Colonic mucosa (tissue), 4 donors: ENCODE results near the gene PCDHGB6. TPM values are rescaled to one million over a fixed set of nuclear protein-coding genes. Genes with fewer than 3 reads are reported as not detected.

Experiments
- DNase-seq: peaks from one replicate; pipeline ENCODE4 v3.0.0-alpha.2; 2020
- H3K27ac ChIP-seq: fragments of 200-600 bp; one replicate; pipeline ENCODE4 v1.8.0; 2021
- H3K27me3 ChIP-seq: fragments of 200-600 bp; one replicate; pipeline ENCODE4 v1.8.0; 2021
- H3K36me3 ChIP-seq: fragments of 200-600 bp; one replicate; pipeline ENCODE4 v1.8.0; 2021
- H3K4me1 ChIP-seq: fragments of 200-600 bp; one replicate; pipeline ENCODE4 v1.8.0; 2021; ENCODE audit warnings: mild to moderate bottlenecking
- H3K4me3 ChIP-seq: fragments of 200-600 bp; one replicate; pipeline ENCODE4 v1.8.0; 2021
- H3K9ac ChIP-seq, 2 donors: one replicate each; pipeline ENCODE4 v1.7.0; 2013; ENCODE audit warnings: control low read depth in 2 of 2, low read depth in 2 of 2, low read length in 2 of 2
- H3K9me3 ChIP-seq: fragments of 200-600 bp; one replicate; pipeline ENCODE4 v1.8.0; 2021
- CTCF ChIP-seq: fragments of 200-600 bp; IDR thresholded peaks from one replicate; pipeline ENCODE4 v1.8.0; 2022; ENCODE audit warnings: antibody characterized with exemption, mild to moderate bottlenecking
- intact Hi-C: fragments of 100-400 bp; cut with DNase I; formaldehyde crosslinking; loops from one replicate; pipeline ENCODE4 v1.14.1; 2022
- total RNA-seq, 2 donors: library from RNA; stranded (reverse); fragmentation: NEBNext Ultra II Directional in 1 of 2; extraction: Animal tissue kit (Norgen Biotek cat#: 25700) in 1 of 2; gene quantifications; one replicate each; pipeline ENCODE4 v1.2.1, GENCODE V29; 2021
- donor health status: healthy.
- donor health status: DM: no; HTN: no; CAD: no.
- donor health status: DM: no; HTN: no; CAD: no.

PCDHGB6 gene
- total RNA-seq, 2 donors from 2014 or later: 1.0 to 1.8 TPM

- TF ChIP-seq CTCF: no peak
- DNase-seq: no peak
- H3K9ac ChIP-seq: no peak overlapping the region
- H3K4me3 ChIP-seq: no peak overlapping the region
- H3K27ac ChIP-seq: no peak overlapping the region
- no peaks in the 10 kb centered on the region for H3K27me3 ChIP-seq
- intact Hi-C loops: no loop called here
- H3K4me1 ChIP-seq: no peaks in the 10 kb centered on the region
- H3K36me3 ChIP-seq: no peaks in the 10 kb centered on the region
- no peaks in the 10 kb centered on the region for H3K9me3 ChIP-seq
These were observed 29.4 kb downstream of the PCDHGB6 start for GRCh38 chr5:141437221-141437620.

DNA sequence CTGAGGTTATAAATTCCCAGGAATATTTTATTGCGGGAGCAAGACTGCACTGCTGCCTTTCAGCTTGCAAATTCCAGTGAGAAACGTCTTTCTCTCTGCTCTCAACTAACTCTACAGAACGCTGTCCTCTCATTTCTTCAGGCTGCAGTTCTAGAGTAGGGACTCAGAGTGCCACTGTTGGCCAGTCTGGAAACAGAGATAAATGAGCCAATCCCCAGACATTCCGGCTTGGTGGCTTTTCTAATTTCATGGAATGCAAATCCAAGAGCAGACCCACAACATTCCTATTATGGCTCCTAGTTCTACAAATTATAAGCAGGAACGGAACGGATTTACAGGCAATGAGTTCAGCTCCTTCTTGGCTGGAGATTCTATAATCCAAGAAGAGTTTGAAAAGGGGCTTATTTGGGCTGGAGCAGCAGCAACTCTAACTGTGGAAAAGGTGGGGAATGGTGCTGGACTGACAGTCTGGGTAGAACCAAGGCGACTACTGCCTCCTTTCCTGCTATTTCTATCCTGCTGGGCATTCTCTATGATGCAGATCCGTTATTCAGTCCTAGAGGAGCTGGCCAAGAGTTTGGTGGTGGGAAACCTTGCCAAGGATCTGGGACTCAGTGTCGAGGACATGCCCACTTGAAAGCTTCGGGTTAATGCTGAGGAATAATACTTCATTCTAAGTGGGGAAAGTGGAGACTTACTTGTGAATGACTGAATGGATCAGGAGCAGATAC lies 31.8 kb downstream of the PCDHGB6 start:
- Histone ChIP-seq H3K4me1 (no peaks in the 10 kb centered on the region), H3K27me3 (no peaks in the 10 kb centered on the region), H3K27ac (no peak overlapping the region), H3K9me3 (no peaks in the 10 kb centered on the region), H3K36me3 (no peaks in the 10 kb centered on the region), H3K4me3 (no peak overlapping the region), H3K9ac (no peak overlapping the region)
- no peak for DNase-seq
- intact Hi-C loops: no loop called here
- no peak for TF ChIP-seq CTCF

DNA sequence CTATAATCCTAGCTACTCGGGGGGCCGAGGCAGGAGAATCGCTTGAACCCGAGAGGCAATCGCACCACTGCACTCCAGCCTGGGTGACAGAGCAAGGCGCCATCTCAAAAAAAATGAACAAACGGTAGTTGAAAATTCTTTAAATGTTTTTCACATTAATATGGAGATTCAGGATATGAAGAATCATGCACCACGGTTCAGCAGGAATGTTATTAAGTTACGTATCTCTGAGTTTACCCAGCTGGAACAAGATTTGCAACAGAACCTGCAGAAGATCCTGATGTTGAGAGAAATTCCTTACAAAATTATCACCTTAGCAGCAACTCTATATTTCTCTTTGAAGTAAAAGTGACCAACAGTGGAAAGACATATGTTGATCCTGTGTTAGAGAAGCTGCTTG lies 32.5 kb downstream of the PCDHGB6 start:
- intact Hi-C loops: no loop called here
- no peaks in the 10 kb centered on the region for H3K27me3 ChIP-seq
- H3K4me1 ChIP-seq: no peaks in the 10 kb centered on the region
- no peak for DNase-seq
- no peak overlapping the region for H3K9ac ChIP-seq
- H3K9me3 ChIP-seq: no peaks in the 10 kb centered on the region
- no peak overlapping the region for H3K4me3 ChIP-seq
- no peaks in the 10 kb centered on the region for H3K36me3 ChIP-seq
- no peak overlapping the region for H3K27ac ChIP-seq
- TF ChIP-seq CTCF: no peak

GRCh38 chr5:141441571-141442170 lies 33.9 kb downstream of the PCDHGB6 start:
- no peak overlapping the region for H3K9ac ChIP-seq
- H3K27me3 ChIP-seq: no peaks in the 10 kb centered on the region
- H3K4me3 ChIP-seq: no peak overlapping the region
- DNase-seq: no peak
- no peaks in the 10 kb centered on the region for H3K4me1 ChIP-seq
- H3K9me3 ChIP-seq: no peaks in the 10 kb centered on the region
- H3K36me3 ChIP-seq: no peaks in the 10 kb centered on the region
- no peak overlapping the region for H3K27ac ChIP-seq
- intact Hi-C loops: no loop called here
- TF ChIP-seq CTCF: no peak

Other genes with a start within 250 kb of the PCDHGB6 start
- gene PCDHB7, start 235.4 kb upstream of the PCDHGB6 start, total RNA-seq: under 1 TPM; 0.15 to 0.40 TPM
- under 1 TPM; 0.25 to 0.40 TPM for gene PCDHB8, start 230.2 kb upstream of the PCDHGB6 start, total RNA-seq
- gene PCDHB16, start 225.6 kb upstream of the PCDHGB6 start, total RNA-seq: under 1 TPM; 0.17 to 0.53 TPM
- under 1 TPM; 0.47 to 0.53 TPM for gene PCDHB9, start 220.9 kb upstream of the PCDHGB6 start, total RNA-seq
- 1 to 10 TPM in 1 of 2 donors, under 1 TPM in 1; 0.17 to 1.1 TPM for gene PCDHB10, start 215.7 kb upstream of the PCDHGB6 start, total RNA-seq
- gene PCDHB11, start 208.4 kb upstream of the PCDHGB6 start, total RNA-seq: 1 to 10 TPM in 1 of 2 donors, under 1 TPM in 1; 0.59 to 2.2 TPM
- gene PCDHB12, start 199.3 kb upstream of the PCDHGB6 start, total RNA-seq: under 1 TPM; 0.40 to 0.56 TPM
- 1 to 10 TPM in 1 of 2 donors, under 1 TPM in 1; 0.40 to 1.3 TPM for gene PCDHB13, start 194.1 kb upstream of the PCDHGB6 start, total RNA-seq
- 1 to 10 TPM in 1 of 2 donors, under 1 TPM in 1; 0.62 to 1.8 TPM for gene PCDHB14, start 184.7 kb upstream of the PCDHGB6 start, total RNA-seq
- gene PCDHB15, start 162.6 kb upstream of the PCDHGB6 start, total RNA-seq: 1 to 10 TPM in 1 of 2 donors, under 1 TPM in 1; 0.27 to 1.8 TPM
- gene SLC25A2, start 104.0 kb upstream of the PCDHGB6 start, total RNA-seq: 1 to 10 TPM in 1 of 2 donors, under 1 TPM in 1; 0.21 to 1.1 TPM
- 10 to 100 TPM; 49.3 to 70.2 TPM for gene TAF7, start 87.2 kb upstream of the PCDHGB6 start, total RNA-seq
- gene PCDHGA1, start 77.5 kb upstream of the PCDHGB6 start, total RNA-seq: under 1 TPM; 0.10 to 0.37 TPM
- gene PCDHGA2, start 69.3 kb upstream of the PCDHGB6 start, total RNA-seq: under 1 TPM; 0.22 to 0.50 TPM
- gene PCDHGA3, start 64.2 kb upstream of the PCDHGB6 start, total RNA-seq: under 1 TPM; 0.10 to 0.21 TPM
- 1 to 10 TPM in 1 of 2 donors, under 1 TPM in 1; 0.15 to 1.7 TPM for gene PCDHGB1, start 57.9 kb upstream of the PCDHGB6 start, total RNA-seq
- gene PCDHGA4, start 53.0 kb upstream of the PCDHGB6 start, total RNA-seq: 1 to 10 TPM in 1 of 2 donors, under 1 TPM in 1; 0.20 to 1.4 TPM
- 1 to 10 TPM in 1 of 2 donors, under 1 TPM in 1; 0.47 to 1.8 TPM for gene PCDHGB2, start 48.0 kb upstream of the PCDHGB6 start, total RNA-seq
- 1 to 10 TPM in 1 of 2 donors, under 1 TPM in 1; 0.52 to 1.1 TPM for gene PCDHGA5, start 43.9 kb upstream of the PCDHGB6 start, total RNA-seq
- 1 to 10 TPM in 1 of 2 donors, under 1 TPM in 1; 0.57 to 1.1 TPM for gene PCDHGB3, start 37.8 kb upstream of the PCDHGB6 start, total RNA-seq
- gene PCDHGA6, start 34.1 kb upstream of the PCDHGB6 start, total RNA-seq: 1 to 10 TPM in 1 of 2 donors, under 1 TPM in 1; 0.82 to 1.5 TPM
- gene PCDHGA7, start 25.3 kb upstream of the PCDHGB6 start, total RNA-seq: 1 to 10 TPM in 1 of 2 donors, under 1 TPM in 1; 0.59 to 1.0 TPM
- under 1 TPM; 0.69 to 0.96 TPM for gene PCDHGB4, start 20.3 kb upstream of the PCDHGB6 start, total RNA-seq
- gene PCDHGA8, start 15.4 kb upstream of the PCDHGB6 start, total RNA-seq: under 1 TPM; 0.17 to 0.48 TPM
- gene PCDHGB5, start 10.1 kb upstream of the PCDHGB6 start, total RNA-seq: 1 to 10 TPM; 2.1 to 3.1 TPM
- gene PCDHGA9, start 5.2 kb upstream of the PCDHGB6 start, total RNA-seq: 1 to 10 TPM; 1.1 to 2.2 TPM
- gene PCDHGA10, start 5.0 kb downstream of the PCDHGB6 start, total RNA-seq: 1 to 10 TPM; 2.7 to 4.7 TPM
- gene PCDHGB7, start 9.7 kb downstream of the PCDHGB6 start, total RNA-seq: 1 to 10 TPM; 2.5 to 3.3 TPM
- gene PCDHGA11, start 13.0 kb downstream of the PCDHGB6 start, total RNA-seq: 1 to 10 TPM; 1.3 to 1.6 TPM
- gene PCDHGA12, start 22.5 kb downstream of the PCDHGB6 start, total RNA-seq: 1 to 10 TPM; 1.0 to 1.5 TPM
- gene PCDHGC3, start 67.9 kb downstream of the PCDHGB6 start, total RNA-seq: 10 to 100 TPM; 13.1 to 22.2 TPM
- under 1 TPM; 0.35 to 0.64 TPM for gene PCDHGC4, start 77.0 kb downstream of the PCDHGB6 start, total RNA-seq
- gene PCDHGC5, start 81.1 kb downstream of the PCDHGB6 start, total RNA-seq: under 1 TPM; 0.32 to 0.64 TPM
- 100 to 1,000 TPM; 113 to 143 TPM for gene DIAPH1, start 211.0 kb downstream of the PCDHGB6 start, total RNA-seq
- gene HDAC3, start 228.8 kb downstream of the PCDHGB6 start, total RNA-seq: 10 to 100 TPM; 36.6 to 44.0 TPM
- gene RELL2, start 229.0 kb downstream of the PCDHGB6 start, total RNA-seq: 1 to 10 TPM; 2.1 to 6.7 TPM
- gene FCHSD1, start 243.4 kb downstream of the PCDHGB6 start, total RNA-seq: 10 to 100 TPM; 14.1 to 15.4 TPM